ENCODE results near the gene WNT5B.
"Not testable (repeated sequence)": the region's sequence is repeated elsewhere in the genome, so short reads cannot be mapped to it uniquely, and the experiment has no call there.

WNT5B gene

DNA sequence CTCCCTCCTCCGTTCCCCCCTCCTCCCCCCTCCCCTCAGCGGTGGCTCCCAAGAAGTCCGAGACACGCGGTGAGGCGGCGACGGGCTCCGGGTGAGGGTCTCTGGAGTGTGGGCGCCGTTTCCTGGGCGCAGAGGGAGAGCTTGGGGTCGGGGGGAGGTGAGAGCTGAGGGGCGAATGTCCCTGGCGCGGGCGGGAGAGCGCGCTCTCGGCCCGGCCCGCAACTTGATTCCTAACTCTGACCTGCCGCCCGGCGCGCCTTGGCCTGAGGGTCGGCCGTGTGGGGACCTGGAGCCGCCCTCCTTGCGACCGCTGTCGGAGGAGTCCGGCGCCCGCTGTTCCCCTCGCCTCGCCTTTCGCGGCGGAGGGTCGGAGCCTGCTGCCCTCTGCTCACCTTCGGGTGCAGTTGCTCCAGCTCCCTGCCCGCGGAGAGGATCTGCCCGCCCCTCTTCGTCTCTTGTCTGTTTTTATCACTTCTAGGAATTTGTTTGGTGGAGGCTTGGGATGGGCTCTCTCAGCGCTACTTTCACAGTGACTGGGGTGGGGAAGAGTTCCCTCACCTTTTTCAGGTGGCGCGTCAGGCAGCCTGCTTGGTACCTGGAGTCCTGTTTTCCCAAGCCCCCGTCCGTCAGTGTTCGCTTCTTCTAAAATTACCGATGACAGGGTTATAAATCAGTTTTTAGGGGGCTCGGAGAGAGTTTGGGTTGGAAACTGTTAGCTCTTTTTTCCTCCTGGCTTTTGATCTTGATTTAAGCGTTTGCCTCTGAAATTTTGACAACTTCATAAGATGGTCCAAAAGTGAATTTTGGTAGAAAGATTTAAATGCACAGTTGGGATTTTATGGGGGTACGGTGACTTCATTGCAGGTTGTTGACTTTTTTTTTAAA, 62.3 kb downstream of the WNT5B start:
- peak; percentile 18 for DNase-seq (ENCODE audit: low read depth)

DNA sequence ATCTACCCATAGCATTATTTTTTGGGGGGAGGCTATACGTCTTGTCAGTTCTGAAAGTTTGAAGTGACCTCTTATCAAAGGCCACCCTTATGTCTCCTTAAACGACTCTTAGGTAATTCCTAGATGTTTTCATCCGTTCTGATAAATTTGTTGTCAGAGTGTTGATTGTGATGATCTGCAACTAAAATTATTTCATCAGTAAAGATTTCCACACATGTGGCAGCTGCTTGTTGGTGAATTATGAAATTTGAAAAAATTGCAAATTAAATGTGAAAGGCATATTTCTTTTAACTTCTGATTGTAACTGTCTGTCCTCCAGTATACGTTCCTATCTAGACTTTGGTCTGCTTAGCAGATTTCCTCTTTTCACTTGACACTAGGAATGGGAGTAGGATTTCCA, 63.2 kb downstream of the WNT5B start:
- DNase-seq (ENCODE audit: low read depth), result no peak

DNA sequence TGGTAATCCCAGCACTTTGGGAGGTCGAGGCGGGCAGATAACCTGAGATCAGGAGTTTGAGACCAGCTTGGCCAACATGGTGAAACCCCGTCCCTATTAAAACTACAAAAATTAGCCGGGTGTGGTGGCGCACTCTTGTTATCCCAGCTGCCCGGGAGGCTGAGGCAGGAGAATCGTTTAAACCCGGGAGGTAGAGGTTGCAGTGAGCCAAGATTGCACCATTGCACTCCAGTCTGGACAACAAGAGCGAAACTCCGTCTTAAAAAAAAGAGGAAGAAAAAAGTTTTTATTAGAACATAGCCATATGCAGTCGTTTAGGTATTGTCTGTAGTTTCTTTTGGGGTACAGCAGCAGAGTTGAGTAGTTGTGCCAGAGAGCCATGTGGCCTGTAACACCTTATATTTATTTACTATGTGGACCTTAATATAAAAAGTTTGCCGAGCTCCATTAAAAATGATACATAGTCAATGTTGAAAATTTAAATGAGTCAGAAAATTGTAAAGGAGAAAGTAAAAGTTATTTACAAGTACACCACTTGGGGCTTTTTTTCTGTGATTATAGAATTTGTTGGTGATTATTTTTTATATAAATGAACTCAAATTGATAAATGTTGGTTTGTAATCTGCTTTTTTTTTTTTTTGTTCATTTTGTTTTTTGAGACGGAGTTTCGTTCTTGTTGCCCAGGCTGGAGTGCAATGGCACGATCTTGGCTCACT, 64.0 kb downstream of the WNT5B start:
- DNase-seq (ENCODE audit: low read depth), result no peak

DNA sequence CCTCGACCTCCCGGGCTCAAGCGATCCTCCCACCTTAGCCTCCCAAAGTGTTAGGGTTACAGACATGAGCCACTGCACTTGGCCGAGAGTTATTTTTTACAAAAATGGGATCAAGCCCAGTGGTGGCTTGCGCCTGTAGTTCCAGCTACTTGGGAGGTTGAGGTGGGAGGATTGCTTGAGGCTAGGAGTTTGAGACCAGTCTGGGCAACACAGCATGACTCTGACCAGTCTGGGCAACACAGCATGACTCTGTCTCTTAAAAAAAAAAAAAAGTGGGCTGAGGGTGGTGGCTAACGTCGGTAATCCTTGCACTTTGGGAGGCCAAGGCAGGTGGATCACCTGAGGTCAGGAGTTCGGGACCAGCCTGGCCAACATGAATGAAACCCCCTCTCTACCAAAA, 66.1 kb downstream of the WNT5B start:
- DNase-seq (ENCODE audit: low read depth), result not testable (repeated sequence)

DNA sequence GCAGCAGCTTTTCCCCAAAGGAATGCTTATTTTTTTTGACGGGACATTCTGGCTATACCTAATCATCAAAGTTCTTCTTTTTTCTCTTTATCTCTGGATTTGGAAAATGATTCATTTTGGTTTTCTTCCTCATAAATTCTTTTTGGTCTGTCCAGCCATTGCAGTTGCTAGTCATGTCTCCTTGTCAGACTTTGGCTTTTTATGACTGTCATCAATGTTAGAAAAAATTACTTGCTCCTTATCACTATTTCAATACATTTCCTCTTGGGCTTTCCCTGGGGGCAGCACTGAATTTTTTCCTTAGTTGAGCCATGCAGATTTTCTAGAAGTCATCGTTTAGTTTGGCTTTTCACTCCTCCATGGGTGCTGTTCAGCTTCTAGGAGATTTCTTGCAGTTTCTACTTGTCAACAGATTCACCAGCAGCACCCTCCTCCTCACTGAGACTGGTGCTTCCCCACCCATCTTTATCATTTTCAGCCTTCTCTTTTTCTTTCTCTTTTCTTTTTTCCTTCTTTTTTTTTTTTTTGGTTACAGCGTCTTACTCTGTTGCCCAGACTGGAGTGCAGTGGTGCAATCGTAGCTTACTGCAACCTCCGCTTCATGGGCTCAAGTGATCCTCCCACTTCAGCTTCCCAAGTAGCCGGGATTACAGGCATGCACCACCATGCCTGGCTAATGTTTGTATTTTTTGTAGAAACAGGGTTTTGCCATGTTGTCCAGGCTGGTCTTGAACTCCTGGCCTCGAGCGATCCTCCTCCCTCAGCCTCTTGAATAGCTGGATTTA, 67.0 kb downstream of the WNT5B start:
- DNase-seq (ENCODE audit: low read depth), result no peak

DNA sequence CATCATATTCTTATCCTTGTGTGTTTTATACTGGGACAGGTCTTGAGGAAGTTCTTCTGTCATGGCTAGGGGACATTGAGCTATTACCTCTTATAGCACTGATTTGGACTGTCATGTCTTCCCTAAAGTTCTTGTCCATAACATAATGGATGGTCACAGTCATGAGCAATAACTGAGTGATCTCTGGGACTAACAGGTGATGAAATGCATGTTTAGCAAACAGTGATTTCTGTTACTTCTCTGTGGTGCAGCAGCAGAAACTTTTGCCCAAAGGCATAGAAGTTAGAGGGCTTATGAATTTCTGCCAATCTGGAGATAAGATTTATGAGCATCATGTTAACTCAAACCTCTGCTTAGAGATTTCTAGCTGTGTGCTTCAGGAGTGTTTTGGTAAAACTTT, 67.8 kb downstream of the WNT5B start:
- no peak for DNase-seq (ENCODE audit: low read depth)

All from GM04504 (cell line).